Spleen (tissue), 11 donors: ENCODE data around the gene ADGRG3. TPM values are rescaled to one million over a fixed set of nuclear protein-coding genes. Genes with fewer than 3 reads are reported as not detected.

ENCODE experiments used
- DNase-seq: peaks from one replicate; pipeline ENCODE4 v3.0.0-alpha.2; 2020
- H3K27ac ChIP-seq, 8 donors: fragments of 200-600 bp; sonication (generic) in 7 of 8; 1 replicate in 4 of 8; 2 replicates in 4 of 8; pipeline versions ENCODE4 v1.5.0 to v1.8.0; 2016 to 2021; ENCODE audit warnings: inconsistent platforms in 4 of 8, mild to moderate bottlenecking in 4 of 8, moderate library complexity in 1 of 8
- H3K27me3 ChIP-seq, 7 donors: fragments of 200-600 bp; sonication (generic) in 6 of 7; replicated peaks in 1 of 7; 1 replicate in 4 of 7; 2 replicates in 3 of 7; pipeline versions ENCODE4 v1.5.0 to v1.8.0; 2016 to 2021; ENCODE audit warnings: inconsistent platforms in 3 of 7, mild to moderate bottlenecking in 1 of 7
- H3K36me3 ChIP-seq, 6 donors: fragments of 200-600 bp; sonication (generic) in 5 of 6; 1 replicate in 4 of 6; 2 replicates in 2 of 6; pipeline versions ENCODE4 v1.5.0 to v1.8.0; 2016 to 2021; ENCODE audit warnings: inconsistent platforms in 2 of 6
- H3K4me1 ChIP-seq, 6 donors: fragments of 200-600 bp; sonication (generic) in 5 of 6; 1 replicate in 3 of 6; 2 replicates in 3 of 6; pipeline versions ENCODE4 v1.5.0 to v1.8.0; 2016 to 2021; ENCODE audit warnings: inconsistent platforms in 3 of 6
- H3K4me3 ChIP-seq, 8 donors: fragments of 200-600 bp; sonication (generic) in 7 of 8; 1 replicate in 4 of 8; 2 replicates in 4 of 8; pipeline versions ENCODE4 v1.5.0 to v1.8.0; 2016 to 2021; ENCODE audit warnings: inconsistent platforms in 4 of 8, mild to moderate bottlenecking in 4 of 8, moderate library complexity in 2 of 8
- H3K9me3 ChIP-seq, 8 donors: fragments of 200-600 bp; sonication (generic) in 7 of 8; 1 replicate in 4 of 8; 2 replicates in 4 of 8; pipeline versions ENCODE4 v1.5.0 to v1.8.0; 2016 to 2021; ENCODE audit warnings: inconsistent platforms in 4 of 8
- CTCF ChIP-seq, 11 experiments: fragments of 200-600 bp in 7 of 11; fragments of 450-650 bp in 4 of 11; sonication (generic) in 4 of 11; IDR thresholded peaks in 8 of 11; conservative IDR thresholded peaks in 3 of 11; 1 replicate in 7 of 11; 2 replicates in 4 of 11; pipeline versions ENCODE4 v1.4.0 to v1.8.0; 2016 to 2021; ENCODE audit warnings: antibody characterized with exemption in 11 of 11, inconsistent platforms in 4 of 11, mild to moderate bottlenecking in 1 of 11
- POLR2A ChIP-seq, 3 donors: fragments of 450-650 bp; IDR thresholded peaks; one replicate each; pipeline ENCODE4 v1.5.1; 2017; ENCODE audit warnings: antibody characterized with exemption in 3 of 3, mild to moderate bottlenecking in 1 of 3
- POLR2AphosphoS5 ChIP-seq, 3 donors: sonication (generic); formaldehyde crosslinking; IDR thresholded peaks; one replicate each; pipeline ENCODE4 v1.5.1; 2017; ENCODE audit warnings: antibody characterized with exemption in 3 of 3
- WGBS, 5 donors: extraction: QIAGEN DNeasy Blood & Tissue Kit in 3 of 5; methylation state at CpG; one replicate each; pipeline versions ENCODE4 v1.1.5 to v1.1.7; 2013 to 2018; 5-methylcytosine and 5-hydroxymethylcytosine counted together
- intact Hi-C: fragments of 100-400 bp; cut with DNase I; formaldehyde crosslinking; loops from one replicate; pipeline ENCODE4 v1.15.0; 2023; ENCODE audit warnings: low total_unique reads
- polyA plus RNA-seq, 3 donors: library from polyadenylated mRNA; stranded (reverse); fragments of 200-250 nt; gene quantifications; one replicate each; pipeline ENCODE4 v1.2.1, GENCODE V29; 2013
- total RNA-seq, 7 donors: library from RNA; depleted of rRNA in 3 of 7; stranded (reverse); fragments of >200 nt in 3 of 7; fragmentation: NEBNext Ultra II Directional in 4 of 7; extraction: Animal tissue kit (Norgen Biotek cat#: 25700) in 4 of 7; gene quantifications; one replicate each; pipeline versions ENCODE4 v1.1.0 to v1.2.1, GENCODE V29; 2016 to 2021
- donor health status: healthy with polysubstance abuse.
- donor health status: DM: no; HTN: no; CAD: no; lungs with moderate emphysema.
- donor health status: DM: no; HTN: no; CAD: no.
- donor health status: Bipolar disorder and iron deficiency.
- donor health status: healthy.
- donor health status: DM: no; HTN: no; CAD: no.
- donor health status: DM: yes; HTN: yes; CAD: no.

ADGRG3 gene
- total and polyA plus RNA-seq, 10 donors = 2.5 to 116 (median 27.2) TPM

- intact Hi-C loops = no loop called here
- H3K27ac ChIP-seq = no peak overlapping the region
- TF ChIP-seq POLR2A (IDR thresholded peaks at IDR 0.05) (no peak), CTCF (IDR thresholded peaks at IDR 0.05 in 8 of 11, conservative IDR thresholded peaks at IDR 0.05 in 3 of 11) (no peak), POLR2AphosphoS5 (IDR thresholded peaks at IDR 0.05) (no peak)
- WGBS, 5 donors = 63 to 77% (median 74%) methylated on average over 17 of the region's 17 CpGs
- H3K36me3 ChIP-seq = no peaks in the 10 kb centered on the region
- no peaks in the 10 kb centered on the region for H3K9me3 ChIP-seq
- peak; percentile 60 for DNase-seq
- H3K4me3 ChIP-seq = no peak overlapping the region
- H3K4me1 ChIP-seq = peaks cover 0 to 6% (median 0%) of the 10 kb centered on the region in 6 donors
- H3K27me3 ChIP-seq = no peaks in the 10 kb centered on the region
Observed at GRCh38 chr16:57721356-57722209, 53.5 kb downstream of the ADGRG3 start.

- H3K9me3 ChIP-seq = no peaks in the 10 kb centered on the region
- intact Hi-C loops = no loop called here
- 87 to 96% (median 94%) methylated on average over 2 of the region's 2 CpGs for WGBS, 5 donors
- H3K4me3 ChIP-seq = no peak overlapping the region
- H3K27ac ChIP-seq = no peak overlapping the region
- DNase-seq = no peak
- H3K27me3 ChIP-seq = no peaks in the 10 kb centered on the region
- TF ChIP-seq CTCF (IDR thresholded peaks at IDR 0.05 in 8 of 11, conservative IDR thresholded peaks at IDR 0.05 in 3 of 11) (no peak), POLR2A (IDR thresholded peaks at IDR 0.05) (no peak), POLR2AphosphoS5 (IDR thresholded peaks at IDR 0.05) (no peak)
- no peaks in the 10 kb centered on the region for H3K36me3 ChIP-seq
- peaks cover 0 to 6% (median 0%) of the 10 kb centered on the region in 6 donors for H3K4me1 ChIP-seq
Observed at GRCh38 chr16:57722210-57722499, 54.0 kb downstream of the ADGRG3 start.

- H3K36me3 ChIP-seq = no peaks in the 10 kb centered on the region
- H3K9me3 ChIP-seq = no peaks in the 10 kb centered on the region
- H3K27me3 ChIP-seq = no peaks in the 10 kb centered on the region
- DNase-seq = peak; percentile 34
- intact Hi-C loops = no loop called here
- WGBS, 5 donors = 78 to 87% (median 84%) methylated on average over 11 of the region's 11 CpGs
- no peak overlapping the region for H3K4me3 ChIP-seq
- H3K27ac ChIP-seq = no peak overlapping the region
- TF ChIP-seq POLR2A (IDR thresholded peaks at IDR 0.05) (no peak), POLR2AphosphoS5 (IDR thresholded peaks at IDR 0.05) (no peak), CTCF (IDR thresholded peaks at IDR 0.05 in 8 of 11, conservative IDR thresholded peaks at IDR 0.05 in 3 of 11) (no peak)
- peaks cover 0 to 6% (median 0%) of the 10 kb centered on the region in 6 donors for H3K4me1 ChIP-seq
Observed at GRCh38 chr16:57722651-57723050, 54.5 kb downstream of the ADGRG3 start.

- H3K36me3 ChIP-seq = no peaks in the 10 kb centered on the region
- H3K4me3 ChIP-seq = no peak overlapping the region
- TF ChIP-seq POLR2AphosphoS5 (IDR thresholded peaks at IDR 0.05) (no peak), POLR2A (IDR thresholded peaks at IDR 0.05) (no peak), CTCF (IDR thresholded peaks at IDR 0.05 in 8 of 11, conservative IDR thresholded peaks at IDR 0.05 in 3 of 11) (no peak)
- peak; percentile 32 for DNase-seq
- WGBS, 5 donors = 67 to 84% (median 82%) methylated on average over 6 to 7 of the region's 7 CpGs
- no peak overlapping the region for H3K27ac ChIP-seq
- H3K9me3 ChIP-seq = no peaks in the 10 kb centered on the region
- H3K4me1 ChIP-seq = peaks cover 0 to 6% (median 0%) of the 10 kb centered on the region in 6 donors
- H3K27me3 ChIP-seq = no peaks in the 10 kb centered on the region
- intact Hi-C loops = no loop called here
Observed at GRCh38 chr16:57723170-57723569, 55.1 kb downstream of the ADGRG3 start.
